Activated CD8-positive, alpha-beta memory T cell treated with anti-CD3 and anti-CD28 coated beads, Interleukin-2, amount 50 U/mL, for 4 hours (primary cell): Measurements from ENCODE around the gene ARMC3.
"Not testable (repeated sequence)": the region's sequence is repeated elsewhere in the genome, so short reads cannot be mapped to it uniquely, and the experiment has no call there.

ENCODE experiments used
- DNase-seq: peaks from one replicate; pipeline ENCODE4 v3.0.0-alpha.2; 2020

ARMC3 gene

DNA sequence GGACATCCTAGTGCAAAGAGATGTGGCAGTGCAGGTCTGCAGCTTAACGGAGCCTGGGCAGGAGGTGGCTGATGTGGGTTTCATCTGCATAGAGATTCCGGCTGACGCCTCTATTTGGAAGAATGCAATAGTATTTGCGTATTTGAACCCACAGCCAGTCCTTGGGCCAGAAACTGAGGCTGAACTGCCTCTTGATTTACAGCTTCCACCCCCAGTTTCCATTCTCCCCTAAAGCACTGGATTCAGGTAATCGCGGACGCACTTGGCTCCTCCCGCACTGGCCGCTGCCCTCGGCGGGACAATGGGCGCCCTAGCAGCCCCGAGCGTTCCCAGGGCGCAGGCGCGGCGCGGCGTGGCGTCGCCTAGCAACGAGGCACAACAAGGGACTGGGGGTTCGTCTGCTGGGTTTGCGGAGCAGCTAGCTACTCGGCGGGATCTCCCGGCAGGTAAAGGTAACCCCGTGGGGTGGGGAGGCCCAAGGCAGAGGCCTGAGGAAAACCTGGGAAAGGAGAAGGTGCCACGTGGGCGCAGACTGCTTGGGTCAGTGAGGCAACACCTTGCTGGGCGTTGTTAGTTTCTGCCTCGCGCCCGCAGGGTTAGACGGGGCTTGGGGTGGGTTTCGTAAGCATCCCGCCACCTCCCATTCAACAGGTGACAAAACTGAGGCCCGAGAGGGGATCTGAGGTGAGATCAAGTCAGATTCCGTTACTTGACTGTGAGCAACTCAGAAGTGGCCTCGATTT lies at the start of gene ARMC3:
TSS of gene ARMC3 (plus strand) at position 393 of the 743 bp plus-strand sequence. CDS start 3,944 bp downstream, outside the sequence.
- DNase-seq, result peak; percentile 64

- no peak for DNase-seq
Measured at GRCh38 chr10:22891797-22892196, 36.1 kb upstream of the ARMC3 start.

DNA sequence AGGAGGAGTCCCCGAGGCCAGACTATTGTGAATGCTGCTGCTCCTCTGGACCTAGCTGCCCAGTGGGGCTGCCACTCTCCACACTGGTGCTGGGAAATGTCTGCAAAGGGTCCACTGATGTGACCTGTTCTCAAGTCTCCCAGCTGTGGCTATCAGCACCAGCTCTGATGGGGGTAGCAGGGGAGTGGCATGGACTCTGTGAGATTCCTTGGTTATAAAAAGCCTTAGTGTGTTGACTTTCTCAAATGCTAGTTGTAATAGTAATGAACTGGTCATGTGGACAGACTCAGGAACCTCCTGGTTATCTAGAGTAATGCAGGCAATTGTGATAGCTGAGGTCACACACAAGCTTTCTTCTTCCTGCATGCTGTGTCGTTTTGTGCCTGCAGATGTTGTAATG lies 34.1 kb upstream of the ARMC3 start:
- no peak for DNase-seq

DNA sequence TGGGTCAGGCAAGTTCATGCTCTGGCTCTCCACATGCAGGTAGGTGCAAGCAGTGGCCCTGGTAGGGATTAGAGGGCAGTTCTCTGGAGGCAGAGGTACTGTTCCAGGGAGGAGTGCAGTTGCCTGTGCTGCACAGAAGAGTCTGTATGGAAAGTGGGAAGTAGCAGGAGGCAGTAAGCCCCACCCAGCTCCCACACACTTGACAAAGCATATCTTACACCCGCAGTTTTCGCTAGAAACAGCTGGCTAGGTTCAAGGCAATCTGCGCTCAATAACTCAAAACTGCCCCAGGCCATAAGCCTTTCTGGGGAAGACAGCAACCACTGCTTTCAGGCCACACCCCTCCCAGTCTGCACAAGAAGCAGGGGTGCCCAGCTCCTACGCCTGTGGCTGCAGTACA lies 33.1 kb upstream of the ARMC3 start:
- DNase-seq, result no peak

- no peak for DNase-seq
Measured at GRCh38 chr10:22895252-22895651, 32.6 kb upstream of the ARMC3 start.

DNA sequence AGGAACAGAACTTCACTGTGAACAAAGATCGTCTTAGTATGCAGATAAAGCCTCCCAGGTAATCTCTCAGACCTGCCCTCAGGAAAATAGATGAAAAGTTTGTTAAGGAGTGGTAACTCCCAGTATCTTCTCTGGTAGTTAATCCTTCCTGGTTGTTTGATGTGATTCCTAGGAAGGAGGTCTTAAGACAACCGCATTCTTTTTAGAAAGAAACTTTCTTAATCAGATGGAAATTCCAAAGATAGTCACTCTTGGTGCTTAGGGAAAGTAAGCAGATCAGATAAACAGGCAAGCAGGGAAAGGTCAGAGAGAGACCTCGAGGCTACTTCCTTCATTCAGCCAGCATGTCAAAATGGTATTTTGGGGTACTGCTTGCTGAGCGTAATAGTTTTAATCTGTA lies 30.5 kb upstream of the ARMC3 start:
- no peak for DNase-seq

DNA sequence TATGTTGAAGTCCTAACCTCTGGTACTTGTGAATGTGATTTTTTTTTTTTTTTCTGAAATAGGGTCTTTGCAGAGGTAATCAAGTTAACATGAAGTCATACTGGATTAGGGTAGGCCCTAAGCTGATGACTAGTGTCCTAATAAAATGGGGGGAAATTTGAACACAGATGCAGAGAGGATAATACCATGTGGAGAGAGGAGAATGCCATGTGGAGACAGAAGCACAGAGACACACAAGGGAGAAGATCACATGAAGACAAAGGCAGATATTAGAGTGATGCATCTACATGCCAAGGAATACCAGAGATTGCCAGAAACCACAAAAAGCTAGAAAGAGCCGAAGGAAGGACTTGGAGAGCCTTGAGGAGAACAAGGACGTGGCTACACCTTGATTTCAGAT lies 28.5 kb upstream of the ARMC3 start:
- DNase-seq, result no peak

DNA sequence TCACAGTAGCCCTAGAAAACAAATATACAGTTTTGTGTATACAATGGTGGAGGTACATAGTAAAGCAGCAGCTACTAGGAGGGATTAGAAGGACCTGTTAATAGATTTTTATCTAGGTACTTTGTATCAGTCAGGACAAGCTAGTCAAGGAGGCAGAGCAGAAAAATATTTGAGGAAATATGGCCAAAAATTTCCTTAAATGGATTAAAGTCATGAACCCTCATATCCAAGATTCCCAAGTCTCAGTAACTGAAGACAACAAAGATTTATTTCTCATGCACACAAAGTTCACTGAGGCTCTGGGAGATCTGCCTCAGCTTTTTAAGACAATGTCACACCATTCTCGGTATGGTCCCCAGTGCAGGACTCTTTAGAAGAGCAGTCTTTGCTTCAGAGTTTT lies 28.1 kb upstream of the ARMC3 start:
- no peak for DNase-seq

DNA sequence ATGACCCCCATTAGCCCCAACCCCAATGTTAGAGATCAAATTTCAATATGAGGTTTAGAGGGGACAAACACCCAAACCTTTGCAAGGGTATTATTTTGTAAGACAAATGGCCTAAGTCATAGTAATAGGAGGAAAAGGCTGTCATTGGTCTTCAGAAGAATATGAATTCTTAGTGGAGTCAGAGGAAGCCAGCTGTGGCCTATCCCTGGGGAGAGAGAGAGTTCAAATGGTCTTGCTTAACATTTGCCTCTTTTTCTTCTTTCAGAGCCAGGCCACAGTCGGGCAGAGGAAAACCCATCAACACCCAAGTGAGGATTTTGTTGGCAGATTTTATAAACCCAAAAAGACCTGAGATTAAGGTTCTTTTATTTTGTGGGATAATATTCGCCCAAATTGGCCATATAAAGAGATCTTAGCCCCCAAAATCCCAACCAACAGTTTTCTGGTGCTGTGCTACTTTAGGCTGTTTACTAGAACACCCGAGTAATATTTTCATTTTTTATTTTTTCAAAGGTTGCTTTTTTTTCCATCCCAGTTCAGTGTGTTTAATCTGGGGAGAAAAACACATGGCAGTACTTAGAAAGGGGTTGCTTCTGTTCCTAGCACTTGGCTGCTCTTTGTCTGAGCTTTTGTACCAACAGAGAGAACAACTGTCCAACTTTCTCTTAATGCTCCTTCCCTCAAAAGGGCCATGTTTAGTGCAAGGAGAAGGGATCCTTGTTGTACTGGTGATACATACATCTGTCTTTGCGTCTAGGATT lies 26.8 kb upstream of the ARMC3 start:
- DNase-seq, result no peak

- not testable (repeated sequence) for DNase-seq
Measured at GRCh38 chr10:22902147-22902546, 25.7 kb upstream of the ARMC3 start.

DNA sequence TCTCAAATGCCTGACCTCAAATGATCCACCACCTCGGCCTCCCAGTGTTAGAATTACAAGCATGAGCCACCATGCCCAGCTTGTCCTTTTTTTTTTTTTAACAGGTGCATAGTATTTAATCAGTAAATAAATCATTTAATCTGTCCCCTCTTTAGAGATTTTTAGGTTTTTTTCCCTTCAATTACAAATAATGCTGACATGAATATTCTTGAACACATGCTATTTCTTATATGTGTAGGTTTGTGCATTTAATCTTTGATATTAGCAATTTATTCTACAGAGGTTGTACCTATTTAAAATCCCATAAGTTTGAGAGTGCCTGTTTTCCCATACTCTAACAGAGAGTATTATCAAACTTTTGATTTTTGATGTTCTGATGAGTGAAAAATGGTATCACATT lies 24.2 kb upstream of the ARMC3 start:
- DNase-seq, result no peak

- DNase-seq, result no peak
Measured at GRCh38 chr10:22906767-22907166, 21.1 kb upstream of the ARMC3 start.

DNA sequence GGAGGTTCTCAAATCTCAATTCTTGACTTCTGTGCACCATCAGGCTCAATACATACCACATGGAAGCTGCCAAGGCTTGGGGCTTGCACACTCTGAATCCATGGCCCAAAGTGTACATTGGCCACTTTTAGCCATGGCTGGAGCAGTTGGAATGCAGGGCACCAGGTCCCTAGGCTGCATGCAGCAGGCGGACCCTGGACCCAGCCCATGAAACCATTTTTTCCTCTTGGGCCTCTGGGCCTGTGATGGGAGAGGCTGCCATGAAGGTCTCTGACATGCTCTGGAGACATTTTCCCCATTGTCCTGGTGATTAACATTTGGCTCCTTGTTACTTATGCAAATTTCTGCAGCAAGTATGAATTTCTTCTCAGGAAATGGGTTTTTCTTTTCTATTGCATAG lies 19.0 kb upstream of the ARMC3 start:
- DNase-seq, result no peak

- not testable (repeated sequence) for DNase-seq
Measured at GRCh38 chr10:22909673-22910072, 18.2 kb upstream of the ARMC3 start.

GRCh38 chr10:22911067-22911466 lies 16.8 kb upstream of the ARMC3 start:
- no peak for DNase-seq

DNA sequence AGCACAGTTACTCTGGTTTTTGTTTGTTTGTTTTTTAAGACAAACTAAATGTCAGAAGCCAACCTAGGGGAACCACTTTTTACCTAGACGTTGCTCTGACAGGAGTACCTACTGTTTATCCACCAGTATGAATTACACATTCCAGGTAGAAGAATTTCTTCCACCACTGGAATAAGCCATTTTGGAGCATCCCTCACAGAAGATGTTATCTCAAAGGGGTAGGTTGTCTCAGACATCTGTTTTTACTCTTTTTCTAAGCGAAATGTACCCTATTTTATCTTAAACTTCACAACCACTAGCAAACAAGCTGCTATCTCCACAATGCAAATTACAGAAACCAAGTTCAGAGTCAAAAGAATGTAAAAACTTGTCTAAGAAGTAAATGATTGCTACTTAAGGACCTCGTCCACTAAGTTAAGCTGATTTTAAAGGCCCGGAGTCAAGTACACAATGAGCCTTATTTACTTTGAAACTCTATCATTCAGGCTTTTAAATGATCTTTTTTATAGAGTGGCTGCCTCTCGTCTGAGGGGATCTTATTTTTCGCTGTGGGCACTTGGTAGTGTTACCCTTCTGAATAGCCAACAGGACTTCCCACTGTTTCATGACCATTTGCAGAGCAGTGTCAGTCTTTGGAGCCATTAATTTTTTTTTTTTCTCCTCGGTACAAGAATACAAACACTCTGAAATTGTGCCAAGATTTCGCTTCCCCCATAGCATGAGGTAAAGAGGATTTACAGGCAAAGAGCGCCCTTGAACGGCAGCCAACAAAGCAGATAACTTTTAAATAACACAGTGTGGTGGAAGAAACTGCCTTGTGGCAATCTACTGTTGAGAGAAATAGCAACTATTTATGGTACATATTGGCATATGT lies 15.7 kb upstream of the ARMC3 start:
- DNase-seq, result no peak

GRCh38 chr10:22912763-22913384 lies 15.0 kb upstream of the ARMC3 start:
- DNase-seq, result no peak

DNA sequence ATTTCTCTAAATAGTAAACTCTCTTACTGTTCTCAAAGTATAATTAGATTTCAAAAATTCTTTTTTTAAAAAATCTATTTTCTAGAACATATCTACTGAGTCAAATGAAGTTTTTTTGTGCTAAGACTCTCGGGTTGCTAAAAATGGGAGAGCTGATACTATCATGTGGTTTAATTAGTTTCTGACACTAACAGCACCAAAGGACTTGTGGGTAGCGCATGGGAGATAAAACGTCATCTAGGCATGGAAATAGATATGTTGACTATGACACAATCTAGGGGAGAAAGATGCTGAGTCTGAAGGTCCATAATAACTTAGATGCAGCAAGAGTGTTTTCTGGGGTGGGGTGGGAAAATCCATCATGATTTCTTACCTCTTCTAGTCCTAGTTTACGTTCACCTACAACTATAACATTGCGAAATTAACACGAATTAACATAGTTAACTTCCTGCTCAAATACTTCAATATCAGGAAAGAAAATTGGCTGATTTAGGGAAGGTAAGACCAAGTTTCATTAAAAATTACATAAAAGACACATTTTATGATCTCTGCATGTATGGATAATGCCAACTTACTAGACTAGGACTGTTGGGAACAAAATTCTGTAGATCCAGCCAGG lies 14.3 kb upstream of the ARMC3 start:
- no peak for DNase-seq

DNA sequence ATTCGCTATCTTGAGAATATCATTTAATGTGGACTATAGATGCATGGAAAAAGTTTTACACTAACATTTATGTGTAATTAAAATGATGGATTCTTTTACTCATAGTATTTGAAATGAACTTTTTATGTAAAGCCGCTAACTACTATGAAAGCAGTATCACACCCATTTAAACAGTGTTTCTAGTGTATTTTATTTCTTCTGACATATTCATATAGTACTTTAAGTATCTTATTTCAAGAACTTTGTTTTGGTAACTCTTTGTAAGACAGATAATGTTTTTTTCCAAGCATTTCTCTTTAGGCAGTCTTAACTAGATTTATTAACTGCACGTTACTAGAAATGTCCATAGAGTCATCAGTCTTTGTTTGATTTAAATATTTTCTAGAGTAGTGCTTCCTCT lies 12.5 kb upstream of the ARMC3 start:
- no peak for DNase-seq

GRCh38 chr10:22925088-22925487 lies 2.8 kb upstream of the ARMC3 start:
- DNase-seq, result no peak

DNA sequence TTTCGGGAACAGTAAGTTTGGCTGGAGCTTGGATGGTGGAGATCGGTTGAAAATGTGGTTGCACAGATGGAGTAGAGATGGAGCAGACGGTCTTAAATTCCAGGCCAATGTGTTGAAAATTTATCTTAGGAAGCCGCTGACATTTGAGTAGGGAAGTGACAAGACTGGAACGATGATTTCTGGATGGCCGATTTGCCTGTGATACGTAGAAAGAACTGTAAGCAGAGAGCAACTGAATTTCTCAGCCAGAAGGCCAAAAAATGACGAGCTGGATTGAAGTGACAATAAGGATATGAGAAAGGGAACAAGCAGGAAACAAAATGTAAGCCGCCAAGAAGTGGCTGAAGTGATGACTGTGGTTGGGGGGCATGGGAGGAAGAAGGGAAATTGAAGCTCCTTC lies 687 bp upstream of the ARMC3 start:
- DNase-seq, result no peak

DNA sequence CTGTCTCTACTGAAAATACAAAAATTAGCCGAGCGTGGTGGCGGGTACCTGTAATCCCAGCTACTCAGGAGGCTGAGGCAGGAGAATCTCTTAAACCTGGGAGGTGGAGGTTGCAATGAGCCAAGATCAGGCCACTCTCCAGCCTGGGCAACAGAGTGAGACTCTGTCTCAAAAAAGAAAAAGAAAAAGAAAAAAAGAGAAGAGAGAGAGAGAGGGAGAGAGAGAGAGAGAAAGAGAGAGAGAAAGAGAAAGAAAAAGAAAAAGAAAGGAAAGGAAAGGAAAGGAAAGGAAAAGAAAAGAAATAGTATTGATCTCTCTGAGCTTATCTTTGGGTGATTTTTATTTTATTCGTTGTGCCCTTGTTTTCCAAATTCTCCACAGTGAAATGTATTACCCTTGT lies 1.2 kb downstream of the ARMC3 start:
- not testable (repeated sequence) for DNase-seq

DNA sequence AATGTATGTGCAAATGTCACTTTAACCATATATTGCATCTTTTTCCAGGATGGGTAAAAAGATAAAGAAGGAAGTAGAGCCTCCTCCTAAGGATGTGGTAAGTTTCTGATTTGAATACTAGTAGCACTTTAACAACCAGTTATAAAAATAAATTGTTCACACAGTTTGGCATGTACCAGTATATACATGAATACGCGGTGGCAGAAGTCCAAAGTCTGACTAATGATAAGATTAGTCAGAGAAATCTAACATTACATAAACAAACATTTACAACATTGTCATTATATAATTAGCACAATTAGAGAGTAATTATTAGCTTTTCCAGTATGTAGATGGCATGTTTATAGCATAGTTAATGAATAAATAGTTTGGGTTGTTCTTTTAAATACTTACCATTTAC lies 4.1 kb downstream of the ARMC3 start:
- no peak for DNase-seq
